Activated T-helper 9 cell treated with anti-CD3 and anti-CD28 coated beads, Interleukin-2, amount 50 U/mL, for 16 hours (primary cell): ENCODE data around the gene JAKMIP2.
"Not testable (repeated sequence)": the region's sequence is repeated elsewhere in the genome, so short reads cannot be mapped to it uniquely, and the experiment has no call there.

Source experiments
- DNase-seq: peaks from one replicate; pipeline ENCODE4 v3.0.0-alpha.2; 2020; ENCODE audit warnings: low read depth

JAKMIP2 gene

DNA sequence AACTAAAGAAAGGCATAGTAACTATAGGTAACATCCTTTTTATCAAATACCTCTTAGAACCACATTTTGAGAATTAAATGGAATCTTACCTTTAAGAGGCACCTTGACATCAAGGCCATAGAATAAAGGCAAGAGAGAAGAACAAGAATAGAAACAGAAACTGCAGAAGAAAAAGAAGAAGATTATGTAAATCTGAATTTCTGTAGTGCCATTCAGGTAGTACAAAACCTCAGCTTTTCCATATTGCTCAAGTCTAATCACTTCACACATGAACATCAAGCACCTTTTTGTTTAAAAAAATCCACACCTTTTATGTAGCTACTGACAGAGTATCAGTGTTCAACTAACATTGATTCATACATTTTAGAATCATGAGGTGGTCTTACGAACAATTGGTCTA is 180.9 kb downstream of the JAKMIP2 start:
- DNase-seq, result no peak

DNA sequence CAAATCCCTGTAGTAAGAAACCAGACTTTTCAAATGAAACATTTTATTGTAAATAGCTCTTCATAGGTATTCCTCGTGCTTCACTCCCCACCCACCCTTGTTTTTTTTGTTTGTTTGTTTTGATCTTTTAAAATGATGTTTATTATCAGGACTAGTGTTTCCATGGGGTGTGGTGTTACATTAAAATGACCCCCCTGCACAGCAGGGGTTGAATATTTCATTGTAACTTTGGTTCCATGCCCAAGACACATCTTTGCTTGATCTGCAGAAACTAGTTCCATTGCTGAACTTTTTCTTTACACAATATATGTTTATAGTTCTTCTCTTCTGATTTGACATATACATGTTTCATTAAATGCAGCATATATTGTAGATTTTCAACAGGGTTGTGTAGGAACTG is 191.4 kb downstream of the JAKMIP2 start:
- DNase-seq, result no peak

- no peak for DNase-seq
Measured at GRCh38 chr5:147590096-147590495, 192.4 kb downstream of the JAKMIP2 start.

DNA sequence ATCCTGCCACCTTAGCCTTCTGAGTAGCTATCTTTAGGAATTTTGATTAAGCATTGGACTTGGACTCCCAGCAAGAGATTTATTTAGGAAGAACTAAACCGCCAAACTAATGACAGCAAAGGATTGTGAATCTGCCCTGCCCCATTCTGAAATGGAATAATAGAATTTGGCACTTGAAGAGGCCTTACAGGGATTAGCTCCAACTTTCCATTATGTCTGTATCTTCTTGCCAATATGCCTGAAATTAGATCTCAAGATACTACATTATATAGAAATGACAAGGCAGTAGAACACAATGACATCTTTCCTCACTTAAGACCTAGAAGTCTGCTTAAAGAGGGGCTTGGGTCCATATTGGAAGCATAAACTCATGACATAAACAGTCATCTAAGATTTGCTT is 195.7 kb downstream of the JAKMIP2 start:
- DNase-seq, result no peak

- DNase-seq, result no peak
Measured at GRCh38 chr5:147586221-147586620, 196.3 kb downstream of the JAKMIP2 start.

- not testable (repeated sequence) for DNase-seq
Measured at GRCh38 chr5:147582272-147582671, 200.3 kb downstream of the JAKMIP2 start.

DNA sequence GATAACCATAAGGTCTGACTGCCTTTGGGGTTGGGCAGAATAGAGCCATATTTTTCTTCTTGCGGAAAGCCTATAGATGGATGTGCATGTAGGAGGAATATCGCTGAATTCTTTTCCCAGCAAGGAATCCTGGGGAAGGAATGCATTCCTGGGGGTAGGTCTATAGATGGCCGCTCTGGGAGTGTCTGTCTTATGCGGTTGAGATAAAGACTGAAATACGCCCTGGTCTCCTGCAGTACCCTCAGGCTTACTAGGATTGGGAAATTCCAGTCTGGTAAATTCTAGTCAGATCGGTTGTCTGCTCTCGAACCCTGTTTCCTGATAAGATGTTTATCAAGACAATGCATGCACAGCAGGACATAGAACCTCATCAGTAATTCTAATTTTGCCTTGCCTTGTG is 202.1 kb downstream of the JAKMIP2 start:
- DNase-seq, result not testable (repeated sequence)

- no peak for DNase-seq
Measured at GRCh38 chr5:147578228-147579024, 204.1 kb downstream of the JAKMIP2 start.

DNA sequence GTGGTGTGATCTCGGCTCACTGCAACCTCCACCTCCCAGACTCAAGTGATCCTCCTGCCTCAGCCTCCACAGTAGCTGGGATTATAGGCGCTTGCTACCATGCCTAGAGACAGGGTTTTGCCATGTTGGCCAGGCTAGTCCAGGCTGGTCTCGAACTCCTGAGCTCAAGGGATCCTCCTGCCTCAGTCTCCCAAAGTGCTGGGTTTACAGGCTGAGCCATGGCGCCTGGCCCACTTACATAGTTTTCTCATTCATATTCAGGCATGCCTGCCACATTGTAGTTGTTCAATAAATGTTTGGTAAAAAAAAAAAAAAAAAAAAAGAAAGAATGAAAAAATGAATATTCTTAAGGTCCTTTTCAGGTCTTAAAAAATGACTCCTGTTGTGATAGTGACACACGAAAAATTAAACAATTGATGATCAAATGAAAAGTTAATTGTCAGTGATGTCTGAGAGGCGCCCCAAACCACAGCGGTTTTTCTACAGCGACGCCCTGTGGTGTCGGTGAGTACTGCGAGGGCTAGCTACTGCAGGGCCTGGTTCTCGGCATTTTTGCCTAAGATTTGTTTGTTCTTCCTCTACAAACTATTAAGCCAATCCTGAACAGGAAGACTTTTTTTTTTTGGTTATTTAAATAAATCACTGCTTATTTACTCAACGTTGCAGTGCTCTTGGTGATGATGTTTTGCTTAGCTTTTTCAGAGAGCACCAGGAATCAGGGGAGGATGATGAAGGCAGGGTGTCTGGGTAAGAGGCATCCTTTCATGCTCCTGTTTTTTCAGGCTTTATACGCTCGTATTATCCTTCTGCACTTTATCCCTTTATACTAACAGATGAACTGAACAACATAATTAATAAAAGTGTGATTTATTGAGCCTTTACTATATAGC is 205.6 kb downstream of the JAKMIP2 start:
- no peak for DNase-seq

- DNase-seq, result no peak
Measured at GRCh38 chr5:147575598-147575997, 206.9 kb downstream of the JAKMIP2 start.

DNA sequence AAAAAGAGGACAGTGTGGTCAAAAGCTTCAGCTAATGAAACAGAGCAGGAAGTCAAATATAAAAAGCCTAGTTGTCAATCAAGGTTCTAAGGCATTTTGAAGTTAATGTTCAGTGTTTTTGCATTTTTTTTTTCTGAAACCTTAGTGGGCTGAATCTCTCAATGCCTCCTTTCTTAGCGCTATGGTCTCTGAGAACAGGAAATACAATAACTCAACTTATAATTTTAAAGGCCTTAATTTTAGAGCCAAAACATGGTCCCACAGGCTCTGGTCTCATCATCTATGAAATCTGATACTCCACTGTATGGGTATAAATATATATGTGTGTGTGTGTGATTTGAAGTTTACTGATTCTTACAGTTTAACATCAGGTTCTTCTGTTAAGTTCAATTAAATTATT is 209.3 kb downstream of the JAKMIP2 start:
- no peak for DNase-seq

DNA sequence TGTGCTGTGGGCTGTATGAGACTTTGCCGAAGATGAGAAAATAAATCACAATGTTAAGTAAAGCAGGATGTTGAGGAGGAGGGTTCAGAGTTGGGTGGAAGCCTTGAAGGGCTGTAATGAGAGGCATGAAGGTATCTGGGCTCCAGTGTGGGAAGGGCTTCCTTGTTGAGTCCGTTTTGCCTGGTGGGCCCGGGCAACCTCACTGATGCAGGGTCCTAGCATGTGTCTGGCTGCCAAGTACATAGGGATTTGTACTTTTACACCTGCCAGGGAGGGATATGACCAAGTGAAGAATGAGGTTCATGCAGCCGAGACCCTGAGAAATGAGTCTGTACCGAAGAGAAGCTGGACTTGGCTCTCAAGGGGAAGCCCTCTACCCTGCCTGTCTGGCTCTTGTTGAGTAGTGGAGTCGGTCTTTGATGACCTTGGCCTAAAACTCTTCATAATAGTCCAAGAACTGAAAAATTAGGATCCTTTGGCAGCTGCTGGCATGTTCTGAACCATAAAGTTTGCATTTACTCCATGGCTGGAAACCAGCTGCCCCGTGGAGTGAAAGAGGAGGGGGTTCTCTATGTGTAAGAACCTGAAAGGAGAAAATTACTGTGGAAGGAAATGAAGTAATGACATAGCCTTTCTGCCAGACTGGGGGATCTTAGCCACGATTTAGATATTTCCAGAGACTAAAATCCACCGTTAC is 213.7 kb downstream of the JAKMIP2 start:
- no peak for DNase-seq

GRCh38 chr5:147567917-147568598 is 214.5 kb downstream of the JAKMIP2 start:
- no peak for DNase-seq

DNA sequence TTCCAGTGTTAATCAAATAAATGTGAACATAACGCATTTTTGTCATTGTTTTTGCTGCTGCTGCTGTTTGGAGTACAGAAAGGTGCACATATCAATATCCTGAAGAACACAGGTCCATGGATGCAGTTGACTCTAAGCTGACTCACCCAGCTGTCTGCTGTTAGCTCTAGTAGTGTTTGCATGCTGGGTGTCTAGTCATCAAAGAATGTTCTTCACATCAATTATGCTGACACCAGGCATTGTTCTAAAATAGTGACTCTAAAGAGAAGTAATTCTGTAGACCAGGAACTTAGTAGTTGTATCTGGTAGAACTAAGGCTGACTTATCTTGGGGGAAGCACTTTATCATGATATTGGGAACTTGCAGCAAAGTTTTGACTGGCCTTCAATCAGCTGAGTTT is 217.0 kb downstream of the JAKMIP2 start:
- DNase-seq, result no peak

- DNase-seq, result no peak
Measured at GRCh38 chr5:147564124-147564486, 218.4 kb downstream of the JAKMIP2 start.

DNA sequence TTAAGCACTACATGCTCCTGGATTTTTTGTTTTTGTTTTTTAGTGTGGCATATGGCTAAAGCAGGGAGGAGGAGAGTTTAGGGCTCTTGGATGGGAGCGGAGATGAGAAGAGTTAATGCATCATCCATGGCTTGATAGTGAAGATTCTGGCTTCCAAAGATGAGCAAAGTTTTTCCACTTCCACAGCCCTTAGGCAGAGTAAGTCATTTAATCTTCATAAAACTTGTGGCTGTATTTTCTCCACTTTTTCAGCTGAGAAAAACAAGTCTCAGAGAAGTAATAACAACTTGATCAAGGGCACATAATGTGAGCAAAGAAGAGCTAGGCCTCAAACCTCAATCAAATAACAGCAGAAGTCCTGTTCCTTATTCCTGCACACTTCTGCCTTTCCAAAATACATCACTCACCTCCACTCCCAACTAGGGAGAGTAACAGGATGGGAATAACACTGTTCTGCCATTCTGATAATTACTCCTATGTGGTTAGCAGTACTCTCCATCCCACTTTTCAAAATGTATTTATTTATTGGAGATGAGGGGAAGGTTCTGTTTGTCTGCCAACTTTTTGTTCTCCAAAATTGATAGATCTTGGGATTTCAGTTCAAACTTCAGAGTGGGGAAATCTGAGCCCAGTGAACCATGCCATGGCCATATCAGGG is 218.9 kb downstream of the JAKMIP2 start:
- no peak for DNase-seq

GRCh38 chr5:147561435-147561834 is 221.1 kb downstream of the JAKMIP2 start:
- no peak for DNase-seq

GRCh38 chr5:147560718-147561331 is 221.7 kb downstream of the JAKMIP2 start:
- DNase-seq, result no peak

- no peak for DNase-seq
Measured at GRCh38 chr5:147559749-147560148, 222.8 kb downstream of the JAKMIP2 start.

DNA sequence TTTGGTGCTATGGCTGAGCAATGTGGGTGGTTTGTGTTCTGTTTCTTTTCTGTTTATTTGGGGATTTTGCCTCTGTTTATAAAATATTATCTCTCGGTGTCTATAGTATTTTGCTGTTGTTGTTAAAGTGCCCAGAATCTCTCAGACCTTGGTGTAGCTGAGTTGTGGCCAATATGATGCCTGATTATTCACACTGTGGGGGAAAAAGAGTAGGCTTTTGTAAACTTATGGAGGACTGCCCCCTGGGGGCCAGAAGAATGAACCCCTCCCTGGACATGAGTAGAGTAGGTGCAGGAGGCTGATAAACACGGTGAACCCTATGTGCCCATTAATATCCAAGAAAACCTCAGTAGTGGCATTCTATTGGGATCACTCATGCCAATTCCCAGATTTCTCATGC is 223.7 kb downstream of the JAKMIP2 start:
- DNase-seq, result no peak
